Measurements from ENCODE around the gene PCDHA6. TPM values are rescaled to one million over a fixed set of nuclear protein-coding genes. Genes with fewer than 3 reads are reported as not detected.

PCDHA6 gene
- polyA plus RNA-seq, 1 of the 3 experiments (the other 2 are of a cell fraction), result 0.02 TPM

GRCh38 chr5:140868721-140869554, 41.2 kb downstream of the PCDHA6 start, which contains the start of gene PCDHA11:
Gene PCDHA11, plus strand, starts transcription at chr5:140868957. Its CDS starts 147 bp downstream, at chr5:140869104.
- CTCF ChIA-PET, result interaction anchor here (0.9 to 2.0 kb wide), 6 partner anchors 10 to 176 kb away, joined by 3 to 17 read pairs (median 6); partner anchors contain the start of genes PCDHA8 and PCDHAC1
- no peak within 1 kb of the TSS for H3K4me2 ChIP-seq
- H2AFZ ChIP-seq (ENCODE audit: low read depth), result no peak within 1 kb of the TSS
- POLR2A ChIA-PET, result no interaction called here
- H3K9me2 ChIP-seq, result no peaks in the 10 kb centered on the region
- no peaks in the 10 kb centered on the region for H4K20me1 ChIP-seq (ENCODE audit: insufficient read depth)
- H3K4me3 ChIP-seq (ENCODE audit: low read depth in 2 of 2, low read length in 1 of 2), result no peak within 1 kb of the TSS
- H3K36me3 ChIP-seq (replicated peaks in 1 of 2; ENCODE audit: control insufficient read depth in 1 of 2, insufficient read depth in 2 of 2, low read length in 1 of 2), result no peaks in the 10 kb centered on the region
- H3K4me1 ChIP-seq (ENCODE audit: control insufficient read depth in 1 of 2, insufficient read depth in 2 of 2, low read depth in 1 of 2, low read length in 1 of 2), result no peaks in the 10 kb centered on the region
- no peak for DNase-seq
- H3F3A ChIP-seq (replicated peaks; ENCODE audit: insufficient read depth), result no peaks in the 10 kb centered on the region
- H3K27me3 ChIP-seq (ENCODE audit: insufficient read depth), result no peaks in the 10 kb centered on the region
- no peaks in the 10 kb centered on the region for H3K9me3 ChIP-seq
- 72% methylated on average over 41 of the region's 41 CpGs for WGBS (ENCODE audit: low lambda C conversion rate)
- TF ChIP-seq EZH2phosphoT487 (IDR thresholded peaks at IDR 0.05; ENCODE audit: borderline replicate concordance, low read depth) (no peak), FOSL2 (IDR thresholded peaks at IDR 0.05; ENCODE audit: borderline replicate concordance, low read depth) (no peak), GATA2 (CRISPR knock-in tag; IDR thresholded peaks at IDR 0.05) (no peak), SMC3 (IDR thresholded peaks at IDR 0.05; ENCODE audit: low read depth, low read length) (no peak), NFIC (IDR thresholded peaks at IDR 0.05; ENCODE audit: borderline replicate concordance) (no peak), CTCF (IDR thresholded peaks at IDR 0.05) (no peak), RXRA (IDR thresholded peaks at IDR 0.05; ENCODE audit: borderline replicate concordance, low read depth) (no peak), MAX (IDR thresholded peaks at IDR 0.05; ENCODE audit: low read depth) (no peak), TEAD4 (IDR thresholded peaks at IDR 0.05; ENCODE audit: borderline replicate concordance, insufficient read depth) (no peak), REST (IDR thresholded peaks at IDR 0.05; ENCODE audit: low read depth, low read length) (no peak), USF1 (IDR thresholded peaks at IDR 0.05; ENCODE audit: borderline replicate concordance, low read depth) (no peak), RAD21 (IDR thresholded peaks at IDR 0.05; ENCODE audit: low read length) (no peak), FOXM1 (IDR thresholded peaks at IDR 0.05; ENCODE audit: low read depth) (no peak), RFX5 (IDR thresholded peaks at IDR 0.05; ENCODE audit: low read length) (no peak), PBX3 (IDR thresholded peaks at IDR 0.05) (no peak), RCOR1 (IDR thresholded peaks at IDR 0.05; ENCODE audit: low read length) (no peak), IRF3 (IDR thresholded peaks at IDR 0.05; ENCODE audit: low read depth, low read length) (no peak), NRF1 (IDR thresholded peaks at IDR 0.05; ENCODE audit: low read depth, low read length) (no peak), POLR2AphosphoS5 (IDR thresholded peaks at IDR 0.05; ENCODE audit: low read depth, low read length) (no peak), SIN3A (IDR thresholded peaks at IDR 0.05; ENCODE audit: borderline replicate concordance, low read depth, low read length) (no peak)
- H3K27ac ChIP-seq (ENCODE audit: low read depth in 2 of 2, low read length in 1 of 2), result no peak within 1 kb of the TSS
- no peaks in the 10 kb centered on the region for H3K79me2 ChIP-seq (ENCODE audit: insufficient read depth)
- no peak within 1 kb of the TSS for H3K9ac ChIP-seq
